HG02678 (cell line): ENCODE results near the gene ADAR.

Experiments
- ATAC-seq: cut with Tn5 transposase; IDR thresholded peaks from one replicate; pipeline ENCODE4 v1.9.1; 2021; ENCODE audit warnings: mild to moderate bottlenecking, moderate library complexity; ENCODE audit not compliant: unreplicated experiment

Gene ADAR

DNA sequence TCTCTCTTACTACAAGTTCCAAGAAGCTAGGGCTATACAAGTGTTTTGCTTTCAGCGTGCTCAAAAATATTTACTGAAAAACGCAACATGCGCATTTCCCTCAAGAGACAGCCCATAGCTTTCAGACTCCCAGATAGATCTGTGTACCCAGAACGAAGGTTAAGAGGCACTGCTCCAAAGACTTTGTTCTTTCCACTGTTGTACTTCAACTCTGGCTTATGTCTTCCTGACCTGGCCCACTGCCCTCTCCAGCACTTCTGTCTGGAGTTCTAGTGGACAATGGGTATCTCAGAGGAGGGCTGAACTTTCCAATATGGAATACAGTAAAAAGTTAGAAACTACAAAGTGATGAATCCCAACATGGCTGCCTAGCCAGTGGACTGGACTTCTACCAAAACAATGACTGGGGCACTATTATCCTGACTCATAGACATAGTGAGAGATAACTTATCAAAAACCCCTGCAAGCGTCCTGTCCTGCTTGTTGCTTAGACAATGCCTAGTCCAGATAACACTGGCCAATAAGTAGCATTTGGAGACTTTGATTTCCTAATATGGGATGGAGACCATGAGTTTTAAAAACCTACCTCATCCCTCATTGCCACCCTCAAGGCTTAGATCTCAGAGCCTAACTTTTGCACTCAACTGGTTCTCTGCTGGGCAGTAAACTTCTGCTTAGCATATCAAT is 8.8 kb upstream of the ADAR start:
- ATAC-seq: no peak

DNA sequence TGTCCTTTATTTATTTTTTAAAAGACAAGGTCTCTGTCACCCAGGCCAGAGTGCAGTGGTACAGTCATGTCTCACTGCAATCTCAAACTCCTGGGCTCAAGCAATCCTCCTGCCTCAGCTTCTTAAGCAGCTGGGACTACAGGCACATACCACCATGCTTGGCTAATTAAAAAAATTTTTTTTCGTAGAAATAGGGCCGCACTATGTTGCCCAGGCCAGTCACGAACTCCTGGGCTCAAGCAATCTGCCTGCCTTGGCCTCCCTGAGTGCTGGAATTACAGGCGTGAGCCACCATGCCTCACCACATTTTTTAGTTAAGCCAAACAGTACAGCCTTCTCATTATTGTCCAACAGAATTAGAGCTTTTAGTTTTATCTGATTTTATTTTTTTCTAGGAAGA is 7.4 kb upstream of the ADAR start:
- ATAC-seq: no peak

DNA sequence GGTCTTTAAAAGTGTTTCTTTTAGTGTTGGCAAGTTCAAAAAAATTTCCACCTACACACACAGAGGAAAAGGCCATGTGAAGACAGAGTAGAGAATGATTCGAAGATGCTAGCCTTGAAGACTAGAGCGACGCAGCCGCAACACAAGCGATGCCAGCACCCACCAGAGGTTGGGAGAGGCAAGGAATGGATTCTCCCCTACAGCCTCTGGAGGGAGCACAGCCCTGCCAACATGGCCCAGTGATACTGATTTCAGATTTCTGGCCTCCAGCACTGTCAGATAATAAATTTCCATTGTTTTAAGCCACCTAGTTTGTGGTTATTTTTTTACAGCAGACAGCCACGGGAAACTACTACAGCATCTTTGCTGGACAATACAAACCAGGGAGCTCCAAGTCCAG is 6.9 kb upstream of the ADAR start:
- ATAC-seq: no peak

DNA sequence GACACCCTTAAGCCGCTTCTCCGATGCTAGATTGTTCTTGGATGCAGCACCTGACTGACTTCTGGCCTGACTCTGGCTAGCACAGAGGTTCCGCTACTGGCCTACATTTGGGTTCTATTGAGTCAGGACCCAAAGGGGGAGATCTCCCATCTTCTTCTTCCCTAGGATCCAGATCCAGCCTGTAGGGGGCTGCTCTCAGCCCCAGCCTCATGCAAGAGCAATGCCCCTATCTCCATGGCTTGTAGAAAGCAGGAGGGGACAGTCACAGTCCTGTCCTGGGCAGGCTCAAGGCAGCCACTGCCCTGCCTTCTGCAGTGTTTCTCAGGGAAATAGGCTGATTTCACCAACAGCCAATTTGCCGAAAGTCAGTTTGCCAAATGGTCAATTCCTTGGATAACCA is 6.3 kb upstream of the ADAR start:
- no peak for ATAC-seq

DNA sequence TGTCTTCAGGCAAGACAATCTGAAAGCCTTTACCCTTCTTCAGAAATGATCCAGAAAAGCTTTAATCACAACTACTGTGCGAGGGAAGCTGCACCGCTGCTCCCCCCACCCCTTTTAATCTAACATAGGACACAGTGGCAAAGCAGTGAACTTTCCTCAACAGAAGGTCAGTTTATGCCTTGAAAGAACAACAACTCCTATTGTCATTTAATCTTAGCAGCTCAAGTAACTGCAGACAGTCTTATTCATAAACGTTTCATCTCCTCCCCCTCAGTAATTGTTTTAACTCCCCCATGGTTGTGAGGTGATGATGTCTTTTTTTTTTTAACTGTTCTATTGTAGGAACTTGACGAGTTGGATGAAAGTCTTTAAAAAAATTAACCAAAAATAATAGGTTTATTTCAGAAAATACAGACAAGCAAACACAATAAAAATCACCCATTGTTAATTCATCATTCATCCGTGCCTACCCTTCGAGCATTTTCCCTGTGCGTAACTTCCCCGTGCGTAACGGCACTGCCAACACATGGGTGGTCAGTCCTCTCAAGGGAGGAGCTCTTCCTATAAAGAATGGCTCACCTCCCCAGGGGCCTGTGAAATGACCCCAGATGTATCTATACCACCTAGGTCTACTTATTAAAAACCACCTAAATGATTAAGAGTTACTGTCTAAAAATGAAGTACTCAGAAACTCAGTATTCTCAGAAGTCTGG is 3.3 kb upstream of the ADAR start:
- ATAC-seq: no peak

DNA sequence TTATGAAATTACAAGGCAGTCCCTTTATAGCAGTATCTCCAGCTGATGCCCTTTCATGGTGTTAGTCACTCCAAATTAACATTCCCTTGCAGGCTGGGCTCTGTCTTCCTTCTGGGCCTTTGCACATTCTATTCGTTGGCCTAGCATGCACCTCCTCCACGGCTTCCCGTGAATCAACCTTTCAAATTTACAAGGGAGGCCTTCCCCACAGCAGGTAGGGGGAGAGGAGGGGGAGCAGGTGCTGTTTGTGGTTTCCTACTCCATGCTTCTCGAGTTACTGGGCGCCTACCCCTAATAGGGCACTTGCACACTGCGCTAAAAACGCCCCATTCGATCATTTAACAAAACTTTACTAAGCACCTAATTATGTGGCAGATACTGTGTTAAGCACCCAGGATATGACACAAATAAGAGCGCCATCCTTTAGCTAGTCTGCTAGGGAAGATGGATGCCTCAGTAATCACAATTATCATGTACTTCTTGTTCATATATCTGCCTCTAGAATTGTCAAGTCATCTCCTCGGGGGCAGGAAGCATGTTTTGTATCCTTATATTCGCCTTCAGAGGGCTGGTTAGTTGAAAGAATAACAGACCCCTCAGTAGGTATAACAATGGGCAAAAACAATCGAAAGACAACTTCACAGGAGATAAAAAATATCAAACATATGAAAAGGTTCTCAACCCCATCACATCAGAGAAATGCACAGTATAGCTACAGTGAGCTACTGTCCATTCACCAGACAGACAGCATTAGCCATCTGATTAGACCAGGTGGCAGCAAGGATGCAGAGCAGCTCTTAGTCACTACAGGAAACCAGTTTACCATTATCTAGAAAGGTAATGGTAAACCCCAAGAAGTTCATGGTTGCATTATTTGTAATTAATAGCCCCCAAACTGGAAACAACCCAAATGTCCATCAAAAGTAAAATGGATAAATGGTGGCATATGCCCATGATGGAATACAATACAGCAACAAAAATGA is 1.7 kb upstream of the ADAR start:
- ATAC-seq: no peak

DNA sequence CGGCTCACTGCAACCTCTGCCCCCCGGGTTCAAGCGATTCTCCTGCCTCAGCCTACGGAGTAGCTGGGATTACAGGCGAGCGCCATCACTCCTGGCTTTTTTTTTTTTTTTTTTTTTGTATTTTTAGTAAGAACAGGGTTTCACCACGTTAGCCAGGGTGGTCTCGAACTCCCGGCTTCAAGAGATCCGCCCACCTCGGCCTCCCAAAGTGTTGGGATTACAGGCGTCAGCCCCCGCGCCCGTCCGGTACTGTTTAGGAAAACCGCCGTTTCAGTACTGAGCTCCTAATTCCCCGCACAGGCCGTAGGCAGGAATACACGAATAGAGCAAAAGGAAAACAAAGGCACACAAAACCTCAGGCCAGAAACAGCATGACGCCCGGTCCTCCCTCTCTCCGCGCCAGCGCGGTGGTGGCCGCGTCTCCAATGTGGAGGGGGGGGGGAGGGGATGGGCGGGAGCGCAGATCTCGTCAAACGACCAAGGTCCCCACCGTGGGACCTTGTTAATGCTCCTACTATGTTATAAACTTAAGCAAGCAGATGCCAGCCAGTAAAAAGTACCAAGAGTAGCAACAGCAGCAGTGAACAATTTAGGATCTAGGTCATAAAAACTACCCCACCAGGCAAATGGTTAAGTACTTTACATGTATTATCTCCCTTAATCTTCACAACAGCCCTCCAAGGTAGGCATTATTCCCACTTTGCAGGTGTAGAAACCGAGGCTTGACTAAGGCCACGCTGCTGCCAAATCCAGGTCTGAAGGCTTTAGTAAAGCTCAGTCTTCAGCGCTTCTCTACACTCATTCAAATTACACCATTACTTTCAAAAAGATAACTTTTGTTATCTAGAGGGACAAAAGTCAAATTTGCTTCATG is 648 bp upstream of the ADAR start:
- no peak for ATAC-seq

DNA sequence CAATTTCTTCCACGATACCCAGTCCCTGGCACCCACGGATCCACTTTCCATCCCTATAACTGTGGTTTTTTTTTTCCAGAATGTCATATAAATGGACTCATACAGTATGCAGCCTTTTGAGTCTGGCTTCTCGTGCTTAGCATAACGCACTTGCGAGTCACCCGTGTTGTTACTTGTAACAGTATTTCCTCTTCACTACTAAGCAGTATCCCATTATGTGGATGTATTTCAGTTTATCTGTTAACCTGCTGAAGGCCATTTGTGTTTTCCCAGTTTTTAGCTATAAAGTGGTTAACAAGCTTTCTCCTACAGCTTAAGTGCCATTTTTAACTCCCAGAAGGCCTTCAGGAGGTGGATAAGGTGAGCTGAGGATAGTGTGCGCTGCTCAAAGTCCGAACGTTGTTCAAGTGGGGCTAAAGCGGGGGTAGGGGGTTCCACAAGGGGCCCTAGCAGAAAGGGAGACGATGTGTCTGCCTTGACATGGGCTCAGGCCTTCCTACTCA is 829 bp downstream of the ADAR start:
- peak; percentile 5 for ATAC-seq

DNA sequence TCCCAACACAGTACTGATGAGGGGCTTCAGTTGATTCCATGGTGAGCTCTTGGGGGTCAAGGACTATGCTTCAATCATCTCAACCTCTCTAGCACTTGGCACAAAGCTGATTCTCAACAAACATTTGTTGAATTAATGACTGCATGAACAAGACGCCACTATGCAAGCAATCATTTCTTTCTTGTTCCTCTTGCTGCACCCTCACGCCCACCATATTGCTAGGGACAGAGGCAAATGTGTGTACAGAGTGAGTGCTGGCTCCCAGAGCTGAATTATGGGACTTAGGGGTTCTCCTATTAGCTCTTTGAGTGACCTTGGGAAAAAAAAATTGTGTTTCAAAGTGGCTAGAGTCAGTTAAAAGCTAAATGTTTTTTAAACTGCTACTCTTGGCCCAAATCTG is 2.5 kb downstream of the ADAR start:
- no peak for ATAC-seq

DNA sequence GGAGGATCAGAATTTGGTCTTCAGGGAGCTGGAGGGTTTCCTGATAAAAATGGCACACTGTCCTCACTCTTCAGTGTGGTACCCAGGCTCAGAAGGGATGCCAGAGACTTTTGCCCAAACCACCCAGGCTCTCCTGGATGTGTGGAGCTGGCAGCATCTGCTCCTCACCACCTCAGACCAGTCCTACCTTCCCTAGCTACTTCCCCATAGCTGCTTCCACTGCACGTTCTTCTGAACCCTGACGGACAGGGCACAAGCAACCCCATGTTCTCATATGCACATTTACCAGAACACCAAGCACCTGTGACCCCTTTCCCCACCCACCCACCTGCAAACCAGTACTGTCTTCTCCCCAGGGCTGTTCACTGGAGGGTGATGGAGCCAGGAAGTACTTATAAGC is 4.7 kb downstream of the ADAR start:
- no peak for ATAC-seq

DNA sequence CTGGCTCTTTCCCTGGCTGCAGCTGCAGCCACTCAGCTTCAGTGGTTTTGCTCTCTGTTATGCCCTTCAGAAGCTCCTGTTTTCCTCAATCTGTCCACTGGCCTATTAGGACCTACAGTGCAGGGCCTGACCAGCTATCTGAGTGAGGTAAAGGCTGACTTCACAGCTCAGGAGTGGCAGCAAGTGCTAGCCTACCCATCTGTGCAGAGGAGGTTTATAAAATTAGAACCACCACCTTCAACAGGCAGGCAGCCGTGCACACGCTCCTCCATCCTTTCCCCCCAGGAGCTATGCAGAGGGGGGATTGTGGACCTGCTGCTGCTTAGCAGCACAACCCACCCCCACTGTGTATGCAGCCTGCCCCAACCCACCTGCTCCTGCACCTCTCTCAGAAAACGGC is 8.3 kb downstream of the ADAR start:
- ATAC-seq: no peak

DNA sequence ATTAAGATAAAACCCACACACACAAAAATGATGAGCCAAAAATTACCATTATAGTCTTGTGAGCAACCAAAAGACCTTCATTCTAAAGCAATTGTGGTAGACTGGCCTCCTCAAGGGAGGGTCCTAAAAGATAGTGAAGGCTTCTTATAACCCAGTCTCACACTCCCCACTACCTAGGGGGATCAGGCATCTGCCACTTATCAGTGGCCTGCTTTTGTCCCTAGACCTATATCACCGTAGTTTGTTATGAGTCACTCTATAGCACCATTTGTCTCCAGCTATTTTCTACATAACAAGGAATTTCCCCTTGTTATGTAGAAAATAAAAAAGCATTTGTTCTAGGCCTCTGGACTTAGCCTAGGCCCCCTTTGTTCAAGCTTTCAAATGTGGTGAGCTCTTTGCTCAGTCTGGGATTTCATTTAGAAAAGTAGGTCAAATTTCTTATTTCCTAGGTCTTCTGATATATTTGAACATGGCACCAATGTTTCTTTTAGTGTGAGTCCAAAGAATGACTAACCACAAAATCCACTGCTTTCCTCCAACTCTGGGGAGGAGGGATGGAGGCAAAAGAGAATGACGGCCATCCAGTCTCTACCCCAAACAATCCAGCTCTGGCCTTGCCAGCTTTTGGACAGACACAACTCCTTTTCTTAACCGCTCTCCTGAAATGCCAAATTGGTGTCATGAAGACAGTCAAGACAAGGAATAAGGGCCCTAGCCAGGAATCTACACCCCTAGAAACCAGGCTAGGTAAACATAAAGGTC is 8.9 kb downstream of the ADAR start:
- ATAC-seq: no peak

DNA sequence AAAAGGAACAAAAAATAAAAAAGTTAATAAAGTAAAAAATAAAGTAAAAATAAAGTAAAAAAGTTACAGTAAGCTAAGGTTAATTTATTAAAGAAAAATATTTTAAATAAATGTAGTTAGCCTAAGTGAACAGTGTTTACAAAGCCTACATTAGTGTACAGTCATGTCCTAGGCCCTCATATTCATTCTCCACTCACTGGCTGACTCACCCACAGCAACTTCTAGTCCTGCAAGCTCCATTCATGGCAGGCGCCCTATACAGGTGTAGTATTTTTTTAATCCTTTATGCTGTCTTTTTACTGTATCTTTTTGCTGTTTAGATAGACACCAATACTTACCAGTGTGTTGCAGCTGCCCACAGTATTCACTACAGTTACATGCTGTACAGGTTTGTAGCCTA is 12.4 kb downstream of the ADAR start:
- no peak for ATAC-seq

DNA sequence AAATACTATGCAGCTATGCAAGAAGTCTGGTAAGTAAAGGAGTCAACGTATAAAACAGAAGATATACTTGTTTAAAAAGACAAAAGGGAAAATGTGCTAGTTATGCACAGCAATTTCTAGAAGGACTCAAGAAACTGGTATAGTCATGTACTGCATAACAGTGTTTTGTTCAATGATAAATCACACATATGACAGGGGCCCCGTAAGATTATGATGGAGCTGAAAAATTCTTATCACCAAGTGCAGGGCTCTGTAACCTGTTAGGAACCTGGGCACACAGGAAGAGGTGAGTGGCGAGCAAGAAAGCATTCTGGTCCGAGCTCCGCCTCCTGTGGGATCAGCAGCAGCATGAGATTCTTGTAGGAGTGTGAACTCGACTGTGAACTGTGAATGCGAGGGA is 13.2 kb downstream of the ADAR start:
- no peak for ATAC-seq

DNA sequence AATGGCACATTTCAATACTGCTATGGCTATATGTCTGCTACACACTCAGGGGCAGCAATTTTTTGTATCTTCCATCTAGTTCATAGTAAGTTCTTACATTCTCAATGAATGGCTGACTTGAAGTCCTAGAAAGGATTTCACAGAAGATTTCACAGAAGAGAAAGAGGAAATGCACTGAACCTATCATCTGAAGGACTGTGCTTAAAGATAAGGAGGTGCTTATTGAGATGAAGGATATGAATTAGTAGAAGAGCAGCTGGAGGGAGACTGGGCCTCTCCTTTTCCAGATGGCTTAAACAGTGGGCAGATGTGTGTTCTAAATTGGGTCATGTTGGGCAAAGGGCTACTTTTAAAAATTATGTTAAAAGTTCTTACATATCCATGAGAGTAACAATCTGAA is 14.6 kb downstream of the ADAR start:
- ATAC-seq: no peak

DNA sequence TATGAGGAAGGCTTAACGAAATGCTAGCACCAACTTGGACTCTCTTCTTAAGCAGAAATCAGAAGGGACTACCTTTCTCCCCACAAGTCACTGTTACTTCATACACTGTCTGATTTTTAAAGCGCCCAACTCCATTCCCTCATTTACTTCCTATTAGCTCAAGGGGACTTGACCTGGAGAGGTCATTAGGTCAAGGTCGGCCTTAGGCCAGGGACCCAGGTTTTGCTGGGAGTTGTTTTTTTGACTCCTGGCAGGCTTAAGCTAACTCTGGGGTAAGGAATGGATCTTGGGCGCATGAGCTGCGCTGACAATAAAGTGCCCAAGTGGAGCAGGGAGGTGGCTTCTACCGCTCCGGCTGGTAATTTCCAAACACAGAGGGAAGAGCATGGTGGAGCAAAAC is 16.8 kb downstream of the ADAR start:
- no peak for ATAC-seq

DNA sequence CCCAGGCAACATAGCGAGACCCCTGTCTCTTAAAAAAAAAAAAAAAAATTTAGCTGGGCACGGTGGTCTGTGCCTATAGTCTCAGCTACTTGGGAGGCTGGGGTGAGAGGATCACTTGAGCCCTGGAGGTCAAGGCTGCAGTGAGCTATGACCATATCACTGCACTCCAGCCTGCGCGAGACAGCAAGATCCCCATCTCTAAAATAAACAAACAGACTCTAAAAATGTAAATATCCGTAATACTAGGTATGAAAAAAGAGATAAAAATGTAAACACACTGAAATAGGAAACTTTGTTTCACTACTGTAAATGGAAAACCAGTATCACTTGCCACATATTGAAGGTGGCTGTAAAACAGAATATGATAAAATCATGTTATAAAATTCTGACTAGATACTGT is 17.2 kb downstream of the ADAR start:
- ATAC-seq: no peak

DNA sequence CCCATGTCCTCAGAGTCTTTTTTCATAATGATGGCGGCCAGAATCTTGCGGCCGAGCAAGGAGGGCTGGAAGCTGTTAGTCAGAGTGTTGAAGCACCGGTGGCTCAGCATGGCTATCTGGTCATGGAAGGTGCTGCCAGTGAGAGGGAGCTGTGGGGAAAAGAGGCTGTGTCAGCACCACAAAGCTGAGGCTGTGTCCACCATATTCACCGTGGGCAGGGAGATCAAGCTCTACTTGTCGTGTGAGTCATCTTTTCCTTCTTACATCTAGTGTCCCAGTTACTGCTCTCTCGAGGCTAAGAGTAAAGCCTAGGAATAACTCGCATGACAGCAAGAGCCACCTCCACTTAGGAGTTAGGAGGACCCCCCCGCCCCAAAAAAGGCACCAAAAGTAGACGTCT is 18.2 kb downstream of the ADAR start:
- no peak for ATAC-seq

DNA sequence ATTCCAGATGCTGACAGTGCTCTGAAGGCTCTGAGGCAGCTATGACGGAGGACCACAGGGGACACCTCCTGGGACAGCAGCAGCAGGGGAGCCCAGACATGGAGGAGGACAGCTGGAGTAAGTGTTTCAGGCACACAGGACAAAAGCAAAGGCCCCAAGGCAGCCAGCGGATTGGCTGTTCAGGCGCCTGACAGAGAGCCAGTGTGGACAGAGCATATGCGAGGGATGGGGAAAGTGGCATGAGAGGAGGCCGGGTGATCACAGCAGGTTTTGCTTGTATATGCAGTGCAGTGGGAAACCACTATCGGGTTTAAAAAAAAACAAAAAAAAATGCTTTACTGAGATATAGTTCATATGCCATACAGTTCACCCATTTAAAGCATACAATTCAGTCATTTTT is 21.3 kb downstream of the ADAR start:
- ATAC-seq: no peak

DNA sequence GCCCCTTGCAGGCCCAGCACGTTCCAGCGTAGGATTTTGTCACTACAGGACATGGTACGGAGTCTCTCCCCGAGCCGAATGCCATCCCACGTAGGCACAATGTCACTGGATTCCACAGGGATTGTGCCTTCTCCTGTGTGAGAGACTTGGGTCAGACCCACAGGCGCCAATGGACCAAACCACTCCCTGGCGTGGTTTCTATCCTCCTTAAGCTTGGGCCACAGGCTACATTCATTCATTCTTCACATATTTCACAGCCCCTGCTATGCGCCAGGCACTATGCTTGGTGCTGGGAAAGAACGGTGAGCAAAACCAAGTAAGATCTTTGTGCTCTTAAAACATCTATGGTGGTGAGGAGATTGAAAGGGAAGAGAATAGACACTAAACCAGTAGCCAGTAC is 21.8 kb downstream of the ADAR start:
- ATAC-seq: no peak
